GM19351 (cell line): Measurements from ENCODE around the gene GLDC.

Experiments used
- ATAC-seq: cut with Tn5 transposase; IDR thresholded peaks from one replicate; pipeline ENCODE4 v1.9.1; 2021; ENCODE audit warnings: mild to moderate bottlenecking, moderate library complexity; ENCODE audit not compliant: unreplicated experiment

GLDC gene

GRCh38 chr9:6525326-6526045 is 120.0 kb downstream of the GLDC start:
- ATAC-seq: no peak

GRCh38 chr9:6522263-6522662 is 123.3 kb downstream of the GLDC start:
- no peak for ATAC-seq

GRCh38 chr9:6512085-6512657 is 133.4 kb downstream of the GLDC start:
- no peak for ATAC-seq

GRCh38 chr9:6506571-6506970 is 139.0 kb downstream of the GLDC start:
- ATAC-seq: no peak

GRCh38 chr9:6502399-6502798 is 143.1 kb downstream of the GLDC start:
- no peak for ATAC-seq

- no peak for ATAC-seq
Observed at GRCh38 chr9:6501526-6502210, 143.9 kb downstream of the GLDC start.

GRCh38 chr9:6498982-6499381 is 146.5 kb downstream of the GLDC start:
- ATAC-seq: no peak

- ATAC-seq: no peak
Observed at GRCh38 chr9:6495466-6495865, 150.1 kb downstream of the GLDC start.

GRCh38 chr9:6490863-6491262 is 154.7 kb downstream of the GLDC start:
- ATAC-seq: no peak

GRCh38 chr9:6489099-6489498 is 156.4 kb downstream of the GLDC start:
- no peak for ATAC-seq

GRCh38 chr9:6488395-6488794 is 157.1 kb downstream of the GLDC start:
- no peak for ATAC-seq

GRCh38 chr9:6484210-6484609 is 161.3 kb downstream of the GLDC start:
- ATAC-seq: no peak
